GM20431 (cell line): ENCODE measurements around the gene PTPRN2.

Experiments used
- in situ Hi-C: fragments of 300-500 bp; cut with MseI, MboI; formaldehyde crosslinking; loops from one replicate; pipeline ENCODE4 v1.15.0; 2020; ENCODE audit warnings: low sequenced_read_pairs; ENCODE audit not compliant: unreplicated experiment

The PTPRN2 gene

DNA sequence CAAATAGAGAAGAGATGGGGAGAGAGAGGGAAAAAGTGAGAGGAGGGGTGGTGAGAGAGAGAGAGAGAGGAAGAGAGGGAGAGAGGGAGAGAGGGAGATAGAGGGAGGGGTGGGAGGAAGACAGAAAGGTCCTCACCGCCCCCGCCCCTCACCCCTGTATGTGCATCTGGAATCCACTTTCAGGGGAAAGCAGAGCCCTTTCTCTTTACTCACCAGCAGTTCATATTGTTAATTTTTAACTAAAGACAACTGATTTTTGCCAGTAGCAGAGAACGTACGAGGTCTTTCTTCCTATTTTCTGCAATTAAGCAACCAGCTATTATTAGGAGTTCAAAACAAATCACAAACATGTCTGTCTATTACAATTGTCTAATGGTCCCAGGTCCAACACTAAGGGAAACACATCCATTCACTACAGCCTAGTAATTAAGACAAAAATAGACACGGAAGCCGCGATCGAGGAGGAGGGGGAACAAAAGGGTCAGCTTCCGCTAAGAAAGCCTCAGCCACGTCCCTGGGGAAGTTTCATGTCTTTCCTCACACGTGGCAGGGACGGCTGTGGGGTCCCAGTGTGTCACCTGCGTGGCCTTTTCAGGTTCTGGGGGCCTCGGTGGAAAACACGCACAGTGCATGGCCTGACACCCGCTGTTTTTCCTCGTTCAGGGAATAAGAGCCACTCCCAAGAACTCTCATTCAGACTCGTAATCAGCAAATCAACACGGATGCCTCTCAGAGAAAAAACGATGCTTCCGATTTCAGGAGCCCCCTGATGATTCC lies 572.0 kb downstream of the PTPRN2 start:
- in situ Hi-C loops, result no loop called here

GRCh38 chr7:158014976-158015375 lies 572.6 kb downstream of the PTPRN2 start:
- in situ Hi-C loops, result no loop called here

DNA sequence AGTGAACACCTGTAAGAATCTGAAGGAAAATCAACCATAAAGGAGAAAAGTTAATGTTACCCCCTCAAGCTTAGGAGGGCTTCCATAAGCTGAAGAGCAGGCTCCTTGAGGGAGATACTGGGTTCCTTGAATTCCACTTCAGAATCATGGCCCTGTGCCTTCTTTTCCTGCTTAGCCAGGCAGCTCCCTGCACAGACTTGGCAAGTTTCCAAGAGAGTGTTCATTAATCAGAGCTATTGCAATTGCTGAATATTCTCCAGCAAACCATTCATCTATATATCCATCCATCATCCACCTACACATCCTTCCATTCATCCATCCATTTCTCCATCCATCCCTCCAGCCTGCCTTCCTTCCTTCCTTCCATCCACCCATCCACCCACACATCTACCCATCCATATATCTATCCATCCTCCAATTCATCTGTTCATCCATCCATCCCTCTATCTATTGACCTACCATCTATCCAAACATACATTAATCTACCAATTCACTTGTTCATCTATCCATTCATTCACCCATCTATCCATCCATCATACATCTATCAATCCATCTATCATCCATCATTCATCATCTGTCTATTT lies 574.4 kb downstream of the PTPRN2 start:
- in situ Hi-C loops, result no loop called here

DNA sequence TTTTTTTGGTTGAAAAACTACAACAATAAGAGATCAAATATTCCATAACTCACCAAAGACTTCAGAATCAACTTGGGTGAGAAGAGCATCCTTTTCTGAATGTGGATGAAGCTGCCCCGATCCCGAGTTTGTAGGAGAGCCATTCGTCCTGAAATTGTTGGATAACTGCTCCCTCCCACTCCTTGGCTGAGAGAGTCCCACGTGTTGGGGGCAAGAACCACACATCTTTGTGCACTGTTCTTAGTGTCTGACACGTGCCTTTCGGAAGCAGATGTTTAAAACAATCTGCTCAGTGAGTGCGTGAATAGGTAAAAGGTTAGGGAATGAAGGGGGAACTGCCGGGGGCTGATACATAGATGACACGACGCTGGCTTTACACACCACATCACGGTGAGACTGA lies 575.7 kb downstream of the PTPRN2 start:
- in situ Hi-C loops, result no loop called here

GRCh38 chr7:158010961-158011693 lies 576.5 kb downstream of the PTPRN2 start:
- in situ Hi-C loops, result no loop called here

- in situ Hi-C loops, result loop anchor here (10.0 kb wide), 1 partner anchor 55 kb away; no protein-coding TSS in a partner anchor
Measured at GRCh38 chr7:158009886-158010285, 577.7 kb downstream of the PTPRN2 start.

- in situ Hi-C loops, result loop anchor here (10.0 kb wide), 1 partner anchor 57 kb away; no protein-coding TSS in a partner anchor
Measured at GRCh38 chr7:158008267-158008666, 579.4 kb downstream of the PTPRN2 start.

DNA sequence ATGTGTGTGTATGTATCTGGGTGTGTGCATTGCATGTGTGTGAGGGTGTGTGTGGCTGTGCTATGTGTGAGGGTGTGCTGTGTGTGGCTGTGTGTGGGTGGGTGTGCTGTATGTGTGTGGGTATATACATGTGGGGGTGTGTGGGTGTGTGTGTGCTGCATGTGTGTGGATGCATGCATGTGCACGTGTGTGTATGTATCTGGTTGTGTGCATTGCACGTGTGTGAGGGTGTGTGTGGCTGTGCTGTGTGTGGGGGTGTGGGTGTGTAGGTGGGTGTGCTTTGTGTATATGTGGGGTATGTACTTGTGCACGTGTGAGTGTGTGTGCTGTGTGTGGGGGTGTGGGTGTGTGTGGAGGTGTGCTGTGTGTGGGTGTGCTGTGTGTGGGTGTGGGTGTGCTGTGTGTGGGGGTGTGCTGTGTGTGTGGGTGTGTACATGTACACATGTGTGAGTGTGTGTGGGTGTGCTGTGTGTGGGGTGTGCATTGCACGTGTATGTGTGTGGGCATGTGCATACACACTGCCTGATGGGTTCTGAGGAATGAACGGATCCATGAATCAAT lies 579.8 kb downstream of the PTPRN2 start:
- in situ Hi-C loops, result loop anchor here (10.0 kb wide), 1 partner anchor 57 kb away; no protein-coding TSS in a partner anchor

DNA sequence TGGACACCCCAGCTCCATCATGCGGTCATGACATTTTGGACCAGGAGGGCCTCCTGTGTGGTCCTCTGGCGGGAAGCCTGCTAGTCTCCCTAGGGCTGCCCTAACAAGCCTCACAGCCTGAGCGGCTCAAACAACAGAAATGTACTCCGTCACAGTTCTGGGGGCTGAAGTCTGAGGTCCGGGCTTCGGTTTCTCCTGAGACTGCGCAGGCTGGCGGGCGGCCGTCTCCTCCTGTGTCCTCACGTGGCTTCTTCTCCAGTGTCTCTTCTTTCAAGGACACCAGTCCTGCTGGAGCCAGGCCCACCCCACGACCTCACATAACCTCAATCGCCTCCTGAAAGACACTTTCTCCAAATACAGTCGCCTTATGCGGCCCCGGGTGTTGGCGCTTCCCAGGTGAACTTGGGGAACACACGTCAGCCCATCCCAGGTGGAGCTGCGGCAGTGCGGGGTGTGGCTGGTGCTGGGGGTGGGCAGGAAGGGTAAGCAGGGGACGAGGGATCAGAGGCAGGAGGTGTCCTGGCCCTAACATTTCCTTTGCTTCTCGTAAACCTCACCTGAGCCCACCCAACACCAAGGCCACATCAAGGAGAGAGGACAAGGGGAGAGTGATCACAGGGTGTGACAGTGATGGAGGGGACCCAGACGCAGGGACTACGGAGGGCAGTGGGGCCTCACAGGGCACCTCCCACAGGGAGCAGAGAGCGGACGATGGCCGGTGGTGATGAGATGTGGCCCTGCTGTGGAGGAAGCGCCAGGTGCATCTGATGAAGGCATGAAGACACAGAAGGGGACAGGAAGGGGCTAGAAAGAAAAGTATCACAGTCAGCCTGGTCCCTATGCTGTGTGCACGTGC lies 580.6 kb downstream of the PTPRN2 start:
- in situ Hi-C loops, result loop anchor here (10.0 kb wide), 1 partner anchor 58 kb away; no protein-coding TSS in a partner anchor

DNA sequence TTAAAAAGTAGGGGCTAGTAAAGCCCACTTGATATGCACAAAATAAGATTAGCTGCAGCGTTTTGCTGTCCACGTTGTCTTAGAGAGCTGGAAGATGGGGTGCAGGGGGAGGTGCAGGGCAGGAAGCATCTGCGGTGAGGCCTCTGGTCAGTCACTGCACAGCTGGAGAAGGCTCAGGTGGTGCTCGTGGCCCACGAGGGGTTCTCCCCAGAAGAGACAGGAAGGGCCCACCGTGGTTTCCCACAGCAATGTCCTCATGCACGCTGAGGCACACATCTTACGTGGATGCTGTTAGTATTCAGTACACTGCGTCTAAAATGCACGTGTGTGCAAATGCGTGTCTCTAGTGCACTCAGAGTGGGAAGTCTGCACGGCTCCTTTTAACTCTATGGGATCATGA lies 582.1 kb downstream of the PTPRN2 start:
- in situ Hi-C loops, result loop anchor here (10.0 kb wide), 1 partner anchor 59 kb away; no protein-coding TSS in a partner anchor

DNA sequence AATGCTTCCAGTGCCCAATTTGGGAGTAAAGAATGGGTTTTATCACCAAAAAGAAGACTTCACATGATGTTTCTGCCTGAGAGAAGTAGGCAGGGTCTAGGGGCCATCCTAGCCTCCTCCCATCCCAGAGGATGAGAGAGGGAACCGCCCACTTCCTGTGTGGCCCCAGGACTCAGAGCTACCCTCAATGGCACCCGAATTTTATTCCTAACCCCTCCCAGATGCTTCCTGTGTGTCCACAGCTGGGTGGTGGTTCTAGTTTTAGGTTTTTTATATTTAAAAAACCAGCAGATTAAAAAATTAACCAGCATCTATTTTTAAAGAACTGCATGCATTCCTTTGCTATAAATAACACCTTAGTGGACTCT lies 583.5 kb downstream of the PTPRN2 start:
- in situ Hi-C loops, result loop anchor here (10.0 kb wide), 1 partner anchor 61 kb away; no protein-coding TSS in a partner anchor

DNA sequence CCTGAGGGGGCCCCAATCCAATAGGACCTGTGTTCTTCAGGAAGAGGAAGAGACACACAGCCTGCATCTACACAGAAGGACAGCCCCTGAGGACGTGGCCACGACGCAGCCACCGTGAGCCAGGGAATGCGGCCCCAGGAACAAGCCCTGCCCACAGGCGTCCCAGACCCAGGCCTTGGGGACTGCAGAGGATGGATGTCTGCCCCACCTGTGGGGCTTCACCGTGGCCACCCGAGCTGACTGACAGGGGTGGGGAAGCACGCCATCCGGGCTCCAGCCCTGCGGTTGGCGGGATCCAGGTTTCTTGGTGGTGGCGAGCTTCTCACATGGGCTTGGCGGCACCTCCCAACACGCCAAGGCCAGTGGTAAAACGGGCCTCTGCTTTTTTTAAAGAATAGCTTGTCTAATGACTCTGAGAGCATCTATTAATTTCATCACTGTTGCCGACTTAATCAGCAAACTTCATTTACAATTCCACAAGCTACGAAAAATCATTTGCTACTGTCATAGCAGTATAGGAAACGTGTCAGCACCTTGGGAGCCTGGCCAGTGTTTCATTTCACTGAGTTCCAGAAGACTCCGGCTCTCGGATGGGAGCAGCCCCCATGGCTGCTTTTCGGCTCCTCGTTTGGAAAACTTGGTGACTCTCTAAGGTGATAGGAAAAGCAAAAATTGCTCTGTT lies 584.0 kb downstream of the PTPRN2 start:
- in situ Hi-C loops, result loop anchor here (10.0 kb wide), 1 partner anchor 61 kb away; no protein-coding TSS in a partner anchor

GRCh38 chr7:158002486-158003080 lies 585.0 kb downstream of the PTPRN2 start:
- in situ Hi-C loops, result loop anchor here (10.0 kb wide), 1 partner anchor 62 kb away; no protein-coding TSS in a partner anchor

DNA sequence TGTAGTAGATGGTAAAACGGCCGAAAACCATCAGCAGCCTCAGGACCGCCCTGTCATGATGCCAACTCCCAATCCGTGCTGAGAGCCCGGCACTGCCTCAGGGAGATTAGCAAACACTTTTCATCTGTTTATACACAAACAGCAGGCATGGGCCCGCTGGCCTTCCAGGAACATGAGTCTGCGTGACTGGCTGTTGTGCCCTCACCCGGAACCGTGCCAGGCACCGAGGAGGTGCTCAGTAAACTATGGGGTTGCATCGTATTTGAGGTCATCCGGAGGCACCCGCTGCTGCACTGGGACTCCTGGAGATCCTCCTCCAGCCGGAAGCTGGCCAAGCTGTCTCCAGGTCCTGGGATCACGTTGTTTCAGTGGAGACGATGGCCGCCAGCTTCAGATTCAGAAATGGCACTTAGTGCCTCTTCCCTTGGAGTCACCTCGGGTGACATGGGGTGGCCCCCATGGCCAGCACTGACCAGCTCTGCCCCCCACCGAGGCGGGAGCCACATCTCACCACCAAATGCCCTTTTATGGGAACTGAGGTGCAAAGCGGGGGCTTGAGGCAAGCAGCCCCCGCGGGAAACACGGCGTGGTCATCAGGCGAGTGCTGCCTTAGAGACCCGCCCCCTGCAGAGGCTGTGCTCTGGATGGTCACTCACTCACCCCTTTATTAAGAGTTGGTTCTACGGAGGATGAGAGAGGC lies 585.9 kb downstream of the PTPRN2 start:
- in situ Hi-C loops, result loop anchor here (10.0 kb wide), 1 partner anchor 63 kb away; no protein-coding TSS in a partner anchor

GRCh38 chr7:158001003-158001402 lies 586.6 kb downstream of the PTPRN2 start:
- in situ Hi-C loops, result loop anchor here (10.0 kb wide), 1 partner anchor 64 kb away; no protein-coding TSS in a partner anchor

- in situ Hi-C loops, result loop anchor here (10.0 kb wide), 1 partner anchor 65 kb away; no protein-coding TSS in a partner anchor
Measured at GRCh38 chr7:158000160-158000559, 587.5 kb downstream of the PTPRN2 start.

DNA sequence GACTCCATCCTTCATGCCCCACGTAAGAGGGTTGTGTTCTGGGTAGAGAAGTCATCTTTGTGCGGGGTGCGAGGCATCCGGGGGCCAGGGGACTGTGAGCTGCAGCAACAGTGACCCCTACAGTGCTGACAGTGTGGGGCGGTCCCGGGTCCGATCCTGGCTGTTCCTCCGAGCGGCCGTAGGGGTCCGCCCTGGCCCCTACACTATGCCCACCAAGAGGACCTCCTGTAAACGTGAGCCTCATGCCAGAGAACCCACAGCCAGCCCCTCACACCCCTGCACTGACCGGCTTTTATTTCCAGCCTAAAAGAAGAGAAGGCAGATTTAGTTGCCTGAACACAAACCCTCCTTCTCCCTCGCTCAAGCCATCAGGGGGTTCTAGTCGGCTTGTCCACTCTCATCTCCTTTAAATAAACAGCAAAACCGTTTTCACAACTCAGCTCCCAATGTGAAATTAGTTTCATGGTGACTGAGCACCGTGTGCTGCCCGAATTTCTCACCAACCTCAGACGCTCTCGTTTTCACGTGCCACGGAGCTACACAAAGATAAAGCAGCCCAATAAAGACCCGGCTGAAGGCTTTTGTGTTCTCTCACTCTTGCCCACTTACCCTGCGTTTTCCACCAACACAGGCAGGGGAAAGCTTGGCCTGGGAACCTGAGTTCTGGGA lies 588.6 kb downstream of the PTPRN2 start:
- in situ Hi-C loops, result no loop called here
